Left lung (tissue), 10 donors: ENCODE results near the gene RNF183. TPM values are rescaled to one million over a fixed set of nuclear protein-coding genes. Genes with fewer than 3 reads are reported as not detected.
A peak's percentile ranks its signal among the peaks of the same experiment; 100 is the strongest.

Source experiments
- ATAC-seq: fragments of 200-7000 bp; cut with Tn5 transposase; one replicate; pipeline ENCODE4 v1.9.1; 2020; ENCODE audit warnings: moderate library complexity
- DNase-seq, 4 donors: peaks; one replicate each; pipeline ENCODE4 v3.0.0-alpha.2; 2013 to 2020
- H3K27ac ChIP-seq, 2 donors: fragments of 200-600 bp; sonication (generic) in 1 of 2; one replicate each; pipeline versions ENCODE4 v1.5.0 to v1.8.0; 2020 to 2021
- H3K27me3 ChIP-seq, 2 donors: fragments of 200-600 bp; sonication (generic) in 1 of 2; one replicate each; pipeline versions ENCODE4 v1.5.0 to v1.8.0; 2020 to 2021
- H3K36me3 ChIP-seq, 2 donors: fragments of 200-600 bp; sonication (generic) in 1 of 2; one replicate each; pipeline versions ENCODE4 v1.5.0 to v1.8.0; 2020 to 2021
- H3K4me1 ChIP-seq, 2 donors: fragments of 200-600 bp; one replicate each; pipeline ENCODE4 v1.8.0; 2021
- H3K4me3 ChIP-seq, 2 donors: fragments of 200-600 bp; sonication (generic) in 1 of 2; one replicate each; pipeline versions ENCODE4 v1.5.0 to v1.8.0; 2020 to 2021; ENCODE audit warnings: mild to moderate bottlenecking in 1 of 2
- H3K9me3 ChIP-seq, 2 donors: fragments of 200-600 bp; sonication (generic) in 1 of 2; one replicate each; pipeline versions ENCODE4 v1.5.0 to v1.8.0; 2020 to 2021
- CTCF ChIP-seq, 2 donors: fragments of 200-600 bp; sonication (generic) in 1 of 2; IDR thresholded peaks; one replicate each; pipeline versions ENCODE4 v1.5.0 to v1.8.0; 2021; ENCODE audit warnings: antibody characterized with exemption in 2 of 2
- intact Hi-C, 2 donors: fragments of 100-400 bp; cut with DNase I; formaldehyde crosslinking; loops; one replicate each; pipeline versions ENCODE4 v1.11.2 to v1.14.2; 2022
- polyA plus RNA-seq, 6 donors: library from polyadenylated mRNA; unstranded; fragments of 120-200 nt; gene quantifications; one replicate each; pipeline ENCODE4 v1.2.1, GENCODE V29; 2013; ENCODE audit not compliant: insufficient read length in 6 of 6
- total RNA-seq, 2 donors: library from RNA; stranded (reverse); fragmentation: NEBNext Ultra II Directional; extraction: Animal tissue kit (Norgen Biotek cat#: 25700); gene quantifications; one replicate each; pipeline ENCODE4 v1.2.1, GENCODE V29; 2021
- donor health status: DM: no; HTN: yes; CAD: no.
- donor health status: DM: no; HTN: no; CAD: no.

The RNF183 gene
- total and polyA plus RNA-seq, 8 donors = 0.30 to 0.73 (median 0.49) TPM; not detected in 2

- H3K4me1 ChIP-seq = peaks cover 0 to 7% of the 10 kb centered on the region in 2 donors
- intact Hi-C loops = no loop called here
- H3K9me3 ChIP-seq = no peaks in the 10 kb centered on the region
- no peak overlapping the region for H3K4me3 ChIP-seq
- no peaks in the 10 kb centered on the region for H3K27me3 ChIP-seq
- TF ChIP-seq CTCF (IDR thresholded peaks at IDR 0.05) = no peak
- H3K36me3 ChIP-seq = no peaks in the 10 kb centered on the region
- H3K27ac ChIP-seq = no peak overlapping the region
- ATAC-seq = no peak
- DNase-seq = no peak
Observed at GRCh38 chr9:113301548-113301947, 1.6 kb downstream of the RNF183 start.

DNA sequence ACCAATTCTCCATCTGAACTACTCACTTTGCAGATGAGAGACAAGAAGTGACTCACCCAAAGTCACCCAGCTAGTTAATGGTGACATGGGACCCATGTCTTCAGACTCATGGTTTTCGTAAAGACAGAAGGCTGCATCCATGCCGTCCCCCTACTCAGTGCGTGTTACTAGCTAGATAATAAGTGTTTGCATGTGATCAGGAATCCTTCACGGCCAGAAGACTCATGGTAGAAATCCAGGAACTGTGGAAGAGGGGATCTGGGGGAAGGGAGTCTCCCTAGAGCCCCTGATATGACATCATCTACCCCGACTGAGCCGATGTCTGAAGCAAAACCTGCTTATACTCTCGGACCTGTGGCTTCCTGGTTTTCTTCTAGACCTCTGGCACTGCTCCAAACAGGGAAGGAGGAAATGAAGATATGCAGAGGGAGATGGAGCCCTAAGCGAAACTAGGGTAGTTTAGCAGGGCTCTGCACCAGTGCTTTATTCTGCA is 3.3 kb downstream of the RNF183 start:
- Histone ChIP-seq H3K4me3 (no peak overlapping the region), H3K27ac (no peak overlapping the region), H3K36me3 (no peaks in the 10 kb centered on the region), H3K4me1 (peaks cover 0 to 7% of the 10 kb centered on the region in 2 donors), H3K9me3 (no peaks in the 10 kb centered on the region), H3K27me3 (no peaks in the 10 kb centered on the region)
- ATAC-seq (peak; percentile 45), DNase-seq (peak in 1 of 4 donors; percentile 41)
- intact Hi-C loops = no loop called here
- no peak for TF ChIP-seq CTCF (IDR thresholded peaks at IDR 0.05)

DNA sequence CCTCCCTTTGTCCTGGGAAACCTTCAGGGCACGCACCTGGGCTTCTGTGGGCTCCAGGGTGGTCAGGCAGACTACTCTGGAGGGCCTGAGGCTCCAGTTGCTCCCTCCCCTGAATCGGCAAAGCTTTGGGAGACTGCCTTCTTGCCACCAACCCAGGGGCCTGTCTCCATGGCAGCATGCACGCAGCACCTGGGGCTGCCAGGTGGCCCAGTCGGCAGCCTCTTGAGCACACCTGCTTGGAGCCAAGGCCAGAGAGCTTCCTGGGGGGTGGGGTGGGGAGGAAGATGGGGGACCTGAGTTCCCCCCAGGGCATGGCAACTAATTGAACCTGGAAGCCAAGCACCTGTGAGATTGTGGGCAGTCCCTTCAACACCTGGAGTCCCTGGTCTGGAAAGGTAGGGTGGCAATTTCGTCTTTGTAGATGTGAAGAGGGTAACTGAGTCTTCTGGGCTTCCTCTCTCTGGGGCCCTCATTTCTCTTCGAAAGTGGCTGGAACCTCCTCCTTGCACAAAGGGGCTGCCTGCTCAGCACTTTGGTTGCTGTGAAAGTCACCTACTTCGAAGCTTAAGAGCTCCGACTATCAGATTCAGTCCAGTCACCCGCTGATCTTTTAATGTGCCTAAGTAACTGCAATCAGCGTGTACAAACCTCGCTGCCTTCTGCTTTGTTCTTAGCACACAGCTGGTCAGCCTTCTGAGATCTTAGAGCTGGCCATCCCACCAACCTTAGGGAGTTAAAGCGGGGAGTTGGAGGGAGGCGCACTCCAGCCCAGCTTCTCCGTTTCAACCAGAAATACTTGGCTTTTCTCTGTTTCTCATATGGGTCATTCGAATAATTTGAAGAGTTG is 4.0 kb downstream of the RNF183 start:
- H3K27ac ChIP-seq = no peak overlapping the region
- no peak for TF ChIP-seq CTCF (IDR thresholded peaks at IDR 0.05)
- no peaks in the 10 kb centered on the region for H3K9me3 ChIP-seq
- DNase-seq (no peak), ATAC-seq (no peak)
- intact Hi-C loops = no loop called here
- H3K27me3 ChIP-seq = no peaks in the 10 kb centered on the region
- H3K4me1 ChIP-seq = peaks cover 0 to 7% of the 10 kb centered on the region in 2 donors
- H3K4me3 ChIP-seq = no peak overlapping the region
- no peaks in the 10 kb centered on the region for H3K36me3 ChIP-seq

- DNase-seq = no peak
- intact Hi-C loops = no loop called here
Observed at GRCh38 chr9:113298311-113298710, 4.9 kb downstream of the RNF183 start.

More at GRCh38 chr9:113298311-113298710, 4.9 kb downstream of the RNF183 start:
- no peak for TF ChIP-seq CTCF (IDR thresholded peaks at IDR 0.05)
- Histone ChIP-seq H3K36me3 (peaks cover 0 to 3% of the 10 kb centered on the region in 2 donors), H3K4me3 (no peak overlapping the region), H3K27ac (no peak overlapping the region), H3K27me3 (no peaks in the 10 kb centered on the region), H3K4me1 (peaks cover 0 to 7% of the 10 kb centered on the region in 2 donors), H3K9me3 (no peaks in the 10 kb centered on the region)
- no peak for ATAC-seq
